GM12874 (cell line): ENCODE measurements around the gene SULT4A1.
A peak's percentile ranks its signal among the peaks of the same experiment; 100 is the strongest.

Experiments used
- CTCF ChIP-seq: IDR thresholded peaks from 2 replicates; pipeline ENCODE4 v1.5.1; 2011; ENCODE audit warnings: low read depth, mild to moderate bottlenecking, control low read depth, low read length, moderate library complexity; ENCODE audit not compliant: insufficient read depth

Gene SULT4A1

DNA sequence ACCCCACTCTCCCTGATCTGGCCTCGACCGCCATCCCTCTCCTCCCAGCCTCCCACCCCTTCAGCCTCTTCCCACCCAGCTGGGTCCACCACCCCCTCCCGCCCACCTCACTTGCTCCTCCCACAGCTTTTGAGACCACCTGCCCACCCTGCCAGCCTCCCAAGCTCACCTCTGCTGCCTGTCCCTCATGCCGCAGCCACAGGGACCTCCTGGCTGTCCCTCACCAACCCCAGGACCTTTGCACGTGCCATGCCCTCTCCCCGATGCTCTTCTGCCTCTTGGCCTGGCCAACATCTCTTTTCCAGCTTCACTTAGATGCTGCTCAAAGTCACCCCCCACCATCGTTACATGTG is 23.0 kb upstream of the SULT4A1 start:
- no peak for TF ChIP-seq CTCF

DNA sequence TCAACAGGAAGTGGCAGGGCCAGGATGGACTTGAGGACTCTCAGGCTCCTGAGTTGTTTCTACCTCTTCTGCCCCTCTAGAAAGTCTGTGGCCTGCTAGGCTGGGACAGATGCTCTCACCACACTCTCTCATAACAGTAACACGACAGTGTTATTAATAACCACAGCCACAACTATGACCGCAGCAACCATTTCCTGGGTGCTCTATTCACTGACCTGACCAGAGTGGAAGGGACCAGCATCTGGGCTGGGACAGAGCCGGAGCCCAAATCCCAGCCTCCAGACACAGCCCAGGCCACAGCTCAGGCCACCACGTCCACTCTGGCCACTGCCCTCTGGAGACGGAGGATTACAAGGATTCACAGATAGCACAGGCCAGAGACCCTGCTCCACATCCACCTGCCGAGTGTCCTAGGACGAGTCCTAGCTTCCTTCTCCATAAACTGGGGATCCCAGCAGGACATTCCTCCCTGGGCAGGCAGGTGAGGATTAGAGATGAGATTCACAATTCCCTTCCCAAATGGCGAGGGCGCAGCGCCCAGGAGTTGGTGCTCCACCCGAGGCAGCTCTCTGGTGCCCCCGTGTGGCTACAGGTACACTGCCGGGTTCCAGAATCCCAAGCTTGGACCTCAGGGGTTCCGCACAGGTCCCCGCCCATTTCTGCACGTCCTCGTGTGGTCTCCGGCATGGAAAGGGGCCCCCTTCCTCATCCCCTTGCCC is 22.4 kb upstream of the SULT4A1 start:
- peak; percentile 96 for TF ChIP-seq CTCF

GRCh38 chr22:43883719-43884415 is 21.6 kb upstream of the SULT4A1 start:
- TF ChIP-seq CTCF: no peak

DNA sequence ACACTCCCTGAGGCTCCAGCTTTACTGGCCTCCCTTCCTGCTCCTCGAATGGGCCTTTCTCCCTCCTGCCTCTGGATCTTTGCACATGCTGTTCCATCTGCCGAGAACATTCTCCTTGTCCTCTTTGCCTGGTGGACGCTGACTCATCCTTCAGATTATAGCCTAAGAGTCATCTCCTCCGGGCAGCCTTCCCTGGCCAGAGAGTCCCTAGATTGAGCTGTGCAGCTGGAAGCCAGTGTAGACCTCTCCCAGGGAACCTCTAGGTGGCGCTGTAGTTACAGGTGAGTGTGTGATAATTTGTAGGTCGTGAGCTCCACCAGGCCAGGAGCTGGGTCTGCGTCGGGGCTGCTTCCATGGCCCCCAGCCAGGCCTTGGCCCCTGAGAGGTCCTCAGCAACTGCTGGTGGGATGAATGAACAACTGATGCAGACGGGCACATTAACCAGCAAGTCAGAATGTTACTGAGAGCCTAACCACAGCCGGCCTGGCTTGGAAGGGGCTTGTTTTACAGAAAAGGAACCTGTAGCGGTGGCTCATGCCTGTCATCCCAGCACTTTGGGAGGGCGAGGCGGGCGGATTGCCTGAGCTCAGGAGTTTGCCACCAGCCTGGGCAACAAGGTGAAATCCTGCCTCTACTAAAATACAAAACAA is 20.8 kb upstream of the SULT4A1 start:
- TF ChIP-seq CTCF: peak; percentile 84

DNA sequence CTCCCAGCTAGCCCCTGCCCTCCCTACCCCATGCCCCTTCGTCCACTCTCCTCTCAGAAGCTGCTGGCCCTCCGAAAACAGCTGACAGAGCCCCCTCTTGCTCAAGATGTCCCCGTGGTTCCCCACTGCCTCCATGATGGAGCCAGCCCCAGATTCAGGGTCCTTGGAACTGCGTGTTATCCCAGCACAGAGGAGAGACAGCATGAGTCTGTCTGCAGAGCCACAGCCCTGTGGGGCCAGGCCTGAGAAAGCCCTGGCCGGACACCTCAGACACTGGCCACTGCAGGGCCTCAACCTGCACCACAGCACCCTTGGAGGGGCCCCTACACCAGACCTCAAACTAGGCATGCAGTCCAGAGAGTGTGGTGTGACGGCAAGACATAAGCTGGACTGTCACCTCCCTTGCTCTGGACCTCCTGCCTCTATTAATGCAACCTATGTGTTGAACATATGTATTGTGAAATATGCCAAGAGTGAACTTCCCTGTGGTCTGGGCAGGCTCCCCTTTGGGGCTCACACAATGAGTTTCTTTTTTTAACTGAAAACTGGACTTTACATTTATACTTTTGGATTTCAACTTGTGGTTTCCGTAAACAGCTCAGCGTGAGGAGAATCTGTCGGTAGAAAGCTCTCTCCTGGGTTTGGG is 19.9 kb upstream of the SULT4A1 start:
- TF ChIP-seq CTCF: no peak

DNA sequence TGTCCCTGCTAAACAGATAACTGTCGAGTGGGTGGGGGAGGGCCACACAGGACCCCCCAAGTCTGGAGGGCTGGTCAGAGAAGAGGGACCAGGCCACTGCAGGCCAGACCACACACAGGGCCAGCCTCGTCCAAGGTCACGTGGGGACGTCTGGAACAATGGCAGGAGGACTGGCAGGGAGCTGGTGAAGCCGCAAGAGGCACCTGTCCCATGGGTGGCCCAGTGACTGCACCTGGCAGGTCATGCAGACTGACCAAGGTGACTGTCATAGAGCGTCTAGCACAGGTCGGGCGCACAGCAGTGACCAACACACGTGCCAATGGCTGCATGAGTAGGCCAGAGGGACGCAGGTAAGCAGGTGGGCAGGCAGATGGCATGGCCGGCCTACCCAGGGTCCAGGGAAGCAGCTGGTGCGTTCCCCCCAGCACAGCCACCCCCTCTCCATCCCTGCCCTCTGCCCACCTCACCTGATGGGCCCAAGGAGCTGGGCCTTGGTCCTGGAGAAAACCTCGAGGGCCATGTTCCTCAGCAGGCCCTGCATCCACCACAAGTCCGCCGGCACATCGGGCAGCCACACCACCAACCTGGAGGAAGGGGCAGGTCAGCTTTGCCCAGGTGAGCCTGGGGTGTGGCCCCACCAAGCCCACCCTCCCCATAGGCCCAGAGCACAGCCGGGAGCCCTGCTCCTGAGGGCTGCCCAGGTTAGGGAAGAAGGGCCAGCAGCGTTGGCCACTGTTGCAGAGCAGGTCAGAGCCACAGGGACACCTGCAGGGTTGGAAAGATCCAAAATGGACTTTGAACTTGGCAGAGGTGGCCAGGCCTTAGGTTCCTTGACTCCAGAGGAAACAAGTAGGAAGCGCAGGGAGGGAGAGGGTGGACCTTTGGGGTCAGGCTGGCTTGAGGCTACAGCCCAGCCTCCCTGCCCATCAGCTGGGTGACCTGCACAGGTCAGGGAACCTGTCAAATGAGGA is 19.1 kb upstream of the SULT4A1 start:
- TF ChIP-seq CTCF: no peak

GRCh38 chr22:43880541-43880991 is 18.3 kb upstream of the SULT4A1 start:
- no peak for TF ChIP-seq CTCF
